ENCODE data around the gene FLT3LG. TPM values are rescaled to one million over a fixed set of nuclear protein-coding genes. Genes with fewer than 3 reads are reported as not detected.

FLT3LG gene
- total RNA-seq, 1 donor from 2014 or later: 13.1 TPM

DNA sequence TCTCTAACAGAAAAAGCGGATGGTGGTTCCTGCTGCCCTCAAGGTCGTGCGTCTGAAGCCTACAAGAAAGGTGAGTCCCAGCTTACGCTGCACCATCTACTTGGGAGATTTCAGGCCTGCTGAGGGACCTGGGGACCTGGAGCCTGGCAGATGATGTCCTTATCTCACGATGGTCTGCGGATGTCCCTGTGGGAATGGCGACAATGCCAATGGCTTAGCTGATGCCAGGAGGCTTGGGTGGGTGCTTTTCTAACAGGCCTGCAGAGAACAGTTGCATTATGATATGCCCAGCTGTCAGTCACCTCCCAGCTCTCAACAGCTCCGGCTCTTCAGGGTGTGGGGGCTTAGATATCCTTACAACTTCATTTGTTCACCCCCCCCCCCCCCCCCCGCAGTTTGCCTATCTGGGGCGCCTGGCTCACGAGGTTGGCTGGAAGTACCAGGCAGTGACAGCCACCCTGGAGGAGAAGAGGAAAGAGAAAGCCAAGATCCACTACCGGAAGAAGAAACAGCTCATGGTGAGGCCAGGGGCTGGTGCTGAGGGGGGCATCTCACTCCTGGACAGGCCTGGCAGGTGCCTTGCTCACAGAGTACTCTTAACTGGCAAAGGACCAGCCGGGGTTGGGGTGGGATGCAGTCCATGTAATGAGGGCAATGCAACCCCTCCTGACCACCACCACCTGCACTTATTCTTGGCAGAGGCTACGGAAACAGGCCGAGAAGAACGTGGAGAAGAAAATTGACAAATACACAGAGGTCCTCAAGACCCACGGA, 17.2 kb downstream of the FLT3LG start:
- no peak for DNase-seq
- H3K9me3 Mint-ChIP-seq (ENCODE audit: unreplicated experiment): peaks cover 26% of the 10 kb centered on the region
- H3K4me3 Mint-ChIP-seq (ENCODE audit: unreplicated experiment): no peak overlapping the region
- H3K27me3 Mint-ChIP-seq (ENCODE audit: unreplicated experiment): peaks cover 15% of the 10 kb centered on the region
- no peak overlapping the region for H3K27ac Mint-ChIP-seq (ENCODE audit: unreplicated experiment)
- no peak for TF ChIP-seq CTCF (IDR thresholded peaks at IDR 0.05; ENCODE audit: partially characterized antibody, unreplicated experiment)
- H3K36me3 Mint-ChIP-seq (ENCODE audit: unreplicated experiment): peaks cover 5% of the 10 kb centered on the region
- peaks cover 4% of the 10 kb centered on the region for H3K4me1 Mint-ChIP-seq (ENCODE audit: low read depth, unreplicated experiment)

DNA sequence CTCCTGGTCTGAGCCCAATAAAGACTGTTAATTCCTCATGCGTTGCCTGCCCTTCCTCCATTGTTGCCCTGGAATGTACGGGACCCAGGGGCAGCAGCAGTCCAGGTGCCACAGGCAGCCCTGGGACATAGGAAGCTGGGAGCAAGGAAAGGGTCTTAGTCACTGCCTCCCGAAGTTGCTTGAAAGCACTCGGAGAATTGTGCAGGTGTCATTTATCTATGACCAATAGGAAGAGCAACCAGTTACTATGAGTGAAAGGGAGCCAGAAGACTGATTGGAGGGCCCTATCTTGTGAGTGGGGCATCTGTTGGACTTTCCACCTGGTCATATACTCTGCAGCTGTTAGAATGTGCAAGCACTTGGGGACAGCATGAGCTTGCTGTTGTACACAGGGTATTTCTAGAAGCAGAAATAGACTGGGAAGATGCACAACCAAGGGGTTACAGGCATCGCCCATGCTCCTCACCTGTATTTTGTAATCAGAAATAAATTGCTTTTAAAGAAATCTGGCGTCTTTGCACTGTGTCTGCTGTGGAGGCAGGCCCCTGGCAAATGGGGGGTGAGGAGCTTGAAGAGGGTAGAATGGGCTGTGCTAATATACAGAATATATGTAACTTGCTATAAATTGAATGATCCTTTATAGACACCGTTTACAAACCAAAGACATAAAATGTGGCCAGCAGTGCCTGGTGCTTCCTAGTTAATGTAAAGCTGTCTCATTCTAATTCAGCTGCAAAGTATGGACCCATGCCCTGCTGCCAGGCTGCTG, 18.0 kb downstream of the FLT3LG start:
- Mint-ChIP-seq H3K27ac (ENCODE audit: unreplicated experiment) (no peak overlapping the region), H3K36me3 (ENCODE audit: unreplicated experiment) (peaks cover 5% of the 10 kb centered on the region), H3K4me3 (ENCODE audit: unreplicated experiment) (no peak overlapping the region), H3K27me3 (ENCODE audit: unreplicated experiment) (peaks cover 18% of the 10 kb centered on the region), H3K9me3 (ENCODE audit: unreplicated experiment) (peaks cover 29% of the 10 kb centered on the region), H3K4me1 (ENCODE audit: low read depth, unreplicated experiment) (peaks cover 4% of the 10 kb centered on the region)
- no peak for DNase-seq
- TF ChIP-seq CTCF (IDR thresholded peaks at IDR 0.05; ENCODE audit: partially characterized antibody, unreplicated experiment): no peak

GRCh38 chr19:49492573-49493405, 18.8 kb downstream of the FLT3LG start:
- peaks cover 9% of the 10 kb centered on the region for H3K4me1 Mint-ChIP-seq (ENCODE audit: low read depth, unreplicated experiment)
- H3K36me3 Mint-ChIP-seq (ENCODE audit: unreplicated experiment): peaks cover 5% of the 10 kb centered on the region
- no peak overlapping the region for H3K27ac Mint-ChIP-seq (ENCODE audit: unreplicated experiment)
- peaks cover 22% of the 10 kb centered on the region for H3K9me3 Mint-ChIP-seq (ENCODE audit: unreplicated experiment)
- TF ChIP-seq CTCF (IDR thresholded peaks at IDR 0.05; ENCODE audit: partially characterized antibody, unreplicated experiment): no peak
- H3K4me3 Mint-ChIP-seq (ENCODE audit: unreplicated experiment): no peak overlapping the region
- H3K27me3 Mint-ChIP-seq (ENCODE audit: unreplicated experiment): peaks cover 13% of the 10 kb centered on the region
- no peak for DNase-seq

- Mint-ChIP-seq H3K9me3 (ENCODE audit: unreplicated experiment) (peaks cover 13% of the 10 kb centered on the region), H3K4me1 (ENCODE audit: low read depth, unreplicated experiment) (peaks cover 12% of the 10 kb centered on the region), H3K27me3 (ENCODE audit: unreplicated experiment) (peaks cover 11% of the 10 kb centered on the region), H3K4me3 (ENCODE audit: unreplicated experiment) (peak overlapping the region; percentile 95), H3K27ac (ENCODE audit: unreplicated experiment) (peak overlapping the region; percentile 94), H3K36me3 (ENCODE audit: unreplicated experiment) (peaks cover 5% of the 10 kb centered on the region)
- DNase-seq: no peak
- TF ChIP-seq CTCF (IDR thresholded peaks at IDR 0.05; ENCODE audit: partially characterized antibody, unreplicated experiment): no peak
Observed at GRCh38 chr19:49496574-49497008, 22.6 kb downstream of the FLT3LG start.
